ENCODE measurements around the gene MSI2. TPM values are rescaled to one million over a fixed set of nuclear protein-coding genes. Genes with fewer than 3 reads are reported as not detected.

The MSI2 gene
- polyA plus RNA-seq, 1 experiment: 9.2 TPM

- H3K4me3 ChIP-seq (ENCODE audit: low read depth, low read length): no peak overlapping the region
- H3K27me3 ChIP-seq (ENCODE audit: control insufficient read depth, insufficient read depth, low read length): peaks cover 11% of the 10 kb centered on the region
- POLR2A ChIA-PET: interaction anchor here (0.6 kb wide), 1 partner anchor 505 kb away, joined by 9 read pairs; no protein-coding TSS in a partner anchor
- DNase-seq (ENCODE audit: low read depth): no peak
- no peaks in the 10 kb centered on the region for H3K36me3 ChIP-seq (ENCODE audit: control insufficient read depth, insufficient read depth, low read length)
- TF ChIP-seq CTCF (IDR thresholded peaks at IDR 0.05; ENCODE audit: insufficient read depth, low read depth, low read length): no peak
- CTCF ChIA-PET: interaction anchor here (0.8 to 2.1 kb wide), 3 partner anchors 36 to 465 kb away, joined by 3 to 9 read pairs (median 4); no protein-coding TSS in a partner anchor
These were observed 451.6 kb downstream of the MSI2 start for GRCh38 chr17:57707892-57708291.

GRCh38 chr17:57708410-57708809 lies 452.1 kb downstream of the MSI2 start:
- no peak overlapping the region for H3K4me3 ChIP-seq (ENCODE audit: low read depth, low read length)
- TF ChIP-seq CTCF (IDR thresholded peaks at IDR 0.05; ENCODE audit: insufficient read depth, low read depth, low read length): no peak
- ChIA-PET CTCF (interaction anchor here (0.8 to 2.1 kb wide), 3 partner anchors 37 to 465 kb away, joined by 3 to 9 read pairs (median 4); no protein-coding TSS in a partner anchor), POLR2A (no interaction called here)
- H3K36me3 ChIP-seq (ENCODE audit: control insufficient read depth, insufficient read depth, low read length): no peaks in the 10 kb centered on the region
- no peak for DNase-seq (ENCODE audit: low read depth)
- H3K27me3 ChIP-seq (ENCODE audit: control insufficient read depth, insufficient read depth, low read length): peaks cover 11% of the 10 kb centered on the region

- no peak for TF ChIP-seq CTCF (IDR thresholded peaks at IDR 0.05; ENCODE audit: insufficient read depth, low read depth, low read length)
These were observed 456.8 kb downstream of the MSI2 start for GRCh38 chr17:57713140-57713539.

GRCh38 chr17:57714665-57715180 lies 458.4 kb downstream of the MSI2 start:
- no peak for TF ChIP-seq CTCF (IDR thresholded peaks at IDR 0.05; ENCODE audit: insufficient read depth, low read depth, low read length)
- no peak for DNase-seq (ENCODE audit: low read depth)
- peaks cover 14% of the 10 kb centered on the region for H3K27me3 ChIP-seq (ENCODE audit: control insufficient read depth, insufficient read depth, low read length)
- no peak overlapping the region for H3K4me3 ChIP-seq (ENCODE audit: low read depth, low read length)
- ChIA-PET POLR2A (no interaction called here), CTCF (interaction anchor here (0.8 to 1.9 kb wide), 3 partner anchors 14 to 472 kb away, joined by 3 to 5 read pairs (median 3); no protein-coding TSS in a partner anchor)
- no peaks in the 10 kb centered on the region for H3K36me3 ChIP-seq (ENCODE audit: control insufficient read depth, insufficient read depth, low read length)

More at GRCh38 chr17:57713140-57713539, 456.8 kb downstream of the MSI2 start:
- POLR2A ChIA-PET: no interaction called here
- no peak overlapping the region for H3K4me3 ChIP-seq (ENCODE audit: low read depth, low read length)
- H3K27me3 ChIP-seq (ENCODE audit: control insufficient read depth, insufficient read depth, low read length): peaks cover 14% of the 10 kb centered on the region
- DNase-seq (ENCODE audit: low read depth): no peak
- no peaks in the 10 kb centered on the region for H3K36me3 ChIP-seq (ENCODE audit: control insufficient read depth, insufficient read depth, low read length)
- CTCF ChIA-PET: interaction anchor here (0.7 kb wide), 1 partner anchor 120 kb away, joined by 3 read pairs; no protein-coding TSS in a partner anchor

GRCh38 chr17:57715981-57716380 lies 459.7 kb downstream of the MSI2 start:
- ChIA-PET POLR2A (no interaction called here), CTCF (interaction anchor here (1.2 to 1.9 kb wide), 2 partner anchors 10 to 473 kb away, joined by 5 read pairs; no protein-coding TSS in a partner anchor)
- Histone ChIP-seq H3K36me3 (ENCODE audit: control insufficient read depth, insufficient read depth, low read length) (no peaks in the 10 kb centered on the region), H3K27me3 (ENCODE audit: control insufficient read depth, insufficient read depth, low read length) (peaks cover 17% of the 10 kb centered on the region), H3K4me3 (ENCODE audit: low read depth, low read length) (no peak overlapping the region)
- DNase-seq (ENCODE audit: low read depth): no peak
- TF ChIP-seq CTCF (IDR thresholded peaks at IDR 0.05; ENCODE audit: insufficient read depth, low read depth, low read length): no peak
